OCI-LY7 (cell line): Measurements from ENCODE around the gene EIF3CL. TPM values are rescaled to one million over a fixed set of nuclear protein-coding genes. Genes with fewer than 3 reads are reported as not detected.
"Not testable (repeated sequence)": the region's sequence is repeated elsewhere in the genome, so short reads cannot be mapped to it uniquely, and the experiment has no call there.

Source experiments
- Bru-seq: library from RNA; stranded (reverse); fragments of 400-500 nt; gene quantifications from one replicate; lab custom pipeline; 2021; lab: Mats Ljungman, UMichigan
- BruChase-seq, 2 experiments: library from RNA; stranded (reverse); fragments of 400-500 nt; gene quantifications; one replicate each; lab custom pipeline; 2021; lab: Mats Ljungman, UMichigan
- BruUV-seq: library from RNA; stranded (reverse); fragments of 400-500 nt; replicated peaks from 2 replicates; lab custom pipeline; 2021; lab: Mats Ljungman, UMichigan
- CTCF ChIA-PET: fragments of 300-600 bp; sonication (Branson Sonifier 250); formaldehyde crosslinking; loops from one replicate; lab custom pipeline; 2022; ENCODE audit warnings: antibody characterized with exemption; ENCODE audit not compliant: unreplicated experiment; lab: Charles Lee
- POLR2A ChIA-PET: fragments of 300-600 bp; sonication (Branson Sonifier 250); formaldehyde crosslinking; loops from one replicate; lab custom pipeline; 2022; ENCODE audit warnings: antibody characterized with exemption; lab: Charles Lee
- DNase-seq: peaks from one replicate; pipeline ENCODE4 v3.0.0-alpha.2; 2015; ENCODE audit warnings: low spot score
- H2AFZ ChIP-seq: fragments of 200-600 bp; sonication (generic), shearing (Covaris generic); 2 replicates; pipeline ENCODE4 v1.6.1; 2014; ENCODE audit warnings: mild to moderate bottlenecking, antibody characterized with exemption, low read length, moderate library complexity
- H3K27ac ChIP-seq: fragments of 200-600 bp; sonication (generic); 2 replicates; pipeline ENCODE4 v1.5.1; 2014; ENCODE audit warnings: mixed run types, low read depth, mild to moderate bottlenecking, moderate library complexity, low read length, inconsistent platforms; ENCODE audit not compliant: poor library complexity, severe bottlenecking
- H3K36me3 ChIP-seq: fragments of 200-600 bp; sonication (generic); 2 replicates; pipeline ENCODE4 v1.6.1; 2014; ENCODE audit warnings: mild to moderate bottlenecking, antibody characterized with exemption, low read length, moderate library complexity, mixed read lengths; ENCODE audit not compliant: insufficient read depth
- H3K4me1 ChIP-seq: fragments of 200-600 bp; sonication (generic); 2 replicates; pipeline ENCODE4 v1.5.1; 2014; ENCODE audit warnings: mild to moderate bottlenecking, low read length; ENCODE audit not compliant: insufficient read depth, poor library complexity, severe bottlenecking
- H3K4me2 ChIP-seq: fragments of 200-600 bp; sonication (generic); 2 replicates; pipeline ENCODE4 v1.6.1; 2014; ENCODE audit warnings: mild to moderate bottlenecking, low read length
- H3K4me3 ChIP-seq: fragments of 200-600 bp; sonication (generic); 2 replicates; pipeline ENCODE4 v1.5.1; 2014; ENCODE audit warnings: mild to moderate bottlenecking, low read depth, low read length; ENCODE audit not compliant: poor library complexity, severe bottlenecking
- H3K79me2 ChIP-seq: fragments of 200-600 bp; sonication (generic); 2 replicates; pipeline ENCODE4 v1.6.1; 2016; ENCODE audit warnings: low read depth, mild to moderate bottlenecking, low read length, moderate library complexity, mixed read lengths; ENCODE audit not compliant: insufficient read depth
- H3K9me2 ChIP-seq: fragments of 200-600 bp; sonication (generic); 2 replicates; pipeline ENCODE4 v1.6.1; 2016; ENCODE audit warnings: mild to moderate bottlenecking, low read length, mixed read lengths; ENCODE audit not compliant: insufficient read depth
- H3K9me3 ChIP-seq: fragments of 200-600 bp; sonication (generic); 2 replicates; pipeline ENCODE4 v1.6.1; 2014; ENCODE audit warnings: mild to moderate bottlenecking, mixed run types, low read length, mixed read lengths
- H4K20me1 ChIP-seq: fragments of 200-600 bp; sonication (generic); 2 replicates; pipeline ENCODE4 v1.6.1; 2014; ENCODE audit warnings: mild to moderate bottlenecking, antibody characterized with exemption, low read length, moderate library complexity, mixed read lengths; ENCODE audit not compliant: insufficient read depth
- intact Hi-C: fragments of 100-400 bp; cut with micrococcal nuclease; formaldehyde crosslinking; loops from one replicate; pipeline ENCODE4 v1.10.0; 2022; ENCODE audit not compliant: unreplicated experiment
- long read RNA-seq: library from polyadenylated mRNA; stranded (forward); transcript quantifications from one replicate; pipeline ENCODE4 v2.0.0, GENCODE V29; 2022
- total RNA-seq, 2 experiments: library from RNA; depleted of rRNA in 1 of 2; stranded (reverse); fragments of >200 nt in 1 of 2; shearing (Covaris generic) in 1 of 2; gene quantifications; 2 replicates each; pipeline ENCODE4 v1.2.3, GENCODE V29; 2014 to 2022

Gene EIF3CL, protein sequence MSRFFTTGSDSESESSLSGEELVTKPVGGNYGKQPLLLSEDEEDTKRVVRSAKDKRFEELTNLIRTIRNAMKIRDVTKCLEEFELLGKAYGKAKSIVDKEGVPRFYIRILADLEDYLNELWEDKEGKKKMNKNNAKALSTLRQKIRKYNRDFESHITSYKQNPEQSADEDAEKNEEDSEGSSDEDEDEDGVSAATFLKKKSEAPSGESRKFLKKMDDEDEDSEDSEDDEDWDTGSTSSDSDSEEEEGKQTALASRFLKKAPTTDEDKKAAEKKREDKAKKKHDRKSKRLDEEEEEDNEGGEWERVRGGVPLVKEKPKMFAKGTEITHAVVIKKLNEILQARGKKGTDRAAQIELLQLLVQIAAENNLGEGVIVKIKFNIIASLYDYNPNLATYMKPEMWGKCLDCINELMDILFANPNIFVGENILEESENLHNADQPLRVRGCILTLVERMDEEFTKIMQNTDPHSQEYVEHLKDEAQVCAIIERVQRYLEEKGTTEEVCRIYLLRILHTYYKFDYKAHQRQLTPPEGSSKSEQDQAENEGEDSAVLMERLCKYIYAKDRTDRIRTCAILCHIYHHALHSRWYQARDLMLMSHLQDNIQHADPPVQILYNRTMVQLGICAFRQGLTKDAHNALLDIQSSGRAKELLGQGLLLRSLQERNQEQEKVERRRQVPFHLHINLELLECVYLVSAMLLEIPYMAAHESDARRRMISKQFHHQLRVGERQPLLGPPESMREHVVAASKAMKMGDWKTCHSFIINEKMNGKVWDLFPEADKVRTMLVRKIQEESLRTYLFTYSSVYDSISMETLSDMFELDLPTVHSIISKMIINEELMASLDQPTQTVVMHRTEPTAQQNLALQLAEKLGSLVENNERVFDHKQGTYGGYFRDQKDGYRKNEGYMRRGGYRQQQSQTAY
- total RNA-seq (2014; rRNA removed; shearing (Covaris generic)) (73.3 and 120 TPM in 2 replicates), total RNA-seq (2022) (71.1 and 139 TPM in 2 replicates), Bru-seq, nascent RNA (percentile 51 among the genes with signal in this experiment), BruChase-seq, experiment 1, labeled RNA remaining after a 6-hour chase (percentile 54 among the genes with signal in this experiment), BruChase-seq, experiment 2, labeled RNA remaining after a 2-hour chase (percentile 52 among the genes with signal in this experiment)
- long read RNA-seq, transcript EIF3CL-201 (21 exons, 3,085 nt), result major isoform, 5 of 47 reads
- long read RNA-seq, partial matches to known transcripts, result 35 of 47 reads
- long read RNA-seq, other reads (novel, unspliced or antisense), result 7 of 47 reads

DNA sequence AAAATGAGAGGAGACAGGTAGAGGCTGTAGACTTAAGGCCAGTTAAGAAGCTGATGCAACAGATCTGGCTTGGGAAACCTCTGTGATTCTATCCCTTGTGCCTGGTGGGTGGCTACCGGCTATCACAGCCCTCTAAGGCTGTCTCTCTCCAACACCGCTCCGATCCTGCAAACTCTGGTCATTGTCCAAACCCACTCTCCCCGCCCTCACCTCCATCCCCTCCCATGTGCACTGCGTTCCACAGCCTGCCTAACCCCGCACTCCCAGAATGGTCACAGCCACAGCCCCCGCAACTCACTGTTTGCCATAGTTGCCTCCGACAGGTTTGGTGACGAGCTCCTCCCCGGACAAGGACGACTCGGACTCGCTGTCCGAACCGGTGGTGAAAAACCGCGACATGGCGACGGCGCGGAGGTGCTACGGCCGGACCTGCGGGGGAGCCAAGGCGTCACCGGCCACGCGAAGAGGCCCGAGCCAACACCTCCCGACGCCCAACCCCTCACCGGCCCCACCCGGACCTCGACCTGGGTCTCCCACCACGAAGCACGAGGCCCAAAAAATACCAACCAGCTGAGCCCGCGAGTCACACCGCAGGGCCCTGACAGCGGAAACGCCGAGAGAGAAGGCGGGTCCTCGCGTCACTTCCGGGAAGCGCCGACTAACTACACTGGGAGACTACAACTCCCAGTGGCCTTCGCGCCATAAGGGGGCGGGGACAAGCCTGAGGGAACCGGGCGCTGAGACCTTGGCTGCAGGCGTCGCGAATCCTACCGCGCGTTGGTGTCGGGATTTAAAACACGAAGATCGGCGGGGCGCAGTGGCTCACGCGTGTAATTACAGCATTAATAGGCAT, at the start of gene EIF3CL:
TSS of gene EIF3CL (minus strand) at position 622 of the 853 bp plus-strand sequence. CDS start at position 399, 223 bp downstream.
- H3K4me1 ChIP-seq, CTCF ChIA-PET, POLR2A ChIA-PET: not testable (repeated sequence)

DNA sequence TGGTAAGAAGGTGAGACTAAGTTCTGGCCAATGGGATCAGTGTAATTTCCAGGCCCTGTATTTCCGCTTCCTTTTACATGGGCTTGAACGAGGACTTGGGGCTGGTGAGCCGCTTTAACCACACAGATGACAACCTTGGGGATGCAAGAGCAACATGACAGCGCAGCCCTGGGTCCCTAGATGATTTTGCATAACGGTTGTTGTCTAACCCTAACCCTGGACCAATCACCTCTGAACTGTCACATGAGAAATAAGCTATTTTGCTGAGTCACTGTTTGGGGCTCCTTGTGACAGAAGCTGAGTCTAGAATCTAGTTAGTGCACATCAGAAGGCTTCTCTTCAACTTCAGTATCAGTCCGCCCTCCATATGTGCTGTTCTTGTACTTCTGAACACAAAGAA, 43.4 kb upstream of the EIF3CL start:
- H3K4me2 ChIP-seq, BruUV-seq, H3K4me1 ChIP-seq, POLR2A ChIA-PET, H3K36me3 ChIP-seq, CTCF ChIA-PET, H3K79me2 ChIP-seq, H3K4me3 ChIP-seq, DNase-seq, H3K27ac ChIP-seq, H3K9me2 ChIP-seq, H2AFZ ChIP-seq, H3K9me3 ChIP-seq, H4K20me1 ChIP-seq, intact Hi-C loops: not testable (repeated sequence)

More for the DNA sequence above, at the start of gene EIF3CL:
- peak within 1 kb of the TSS; percentile 39; the same call in 1 of the 2 replicates for H3K4me2 ChIP-seq
- BruUV-seq, H3K36me3 ChIP-seq, DNase-seq, intact Hi-C loops, H3K9me2 ChIP-seq, H3K27ac ChIP-seq, H3K9me3 ChIP-seq, H3K79me2 ChIP-seq, H4K20me1 ChIP-seq, H2AFZ ChIP-seq: not testable (repeated sequence)
- peak within 1 kb of the TSS; percentile 67 for H3K4me3 ChIP-seq

DNA sequence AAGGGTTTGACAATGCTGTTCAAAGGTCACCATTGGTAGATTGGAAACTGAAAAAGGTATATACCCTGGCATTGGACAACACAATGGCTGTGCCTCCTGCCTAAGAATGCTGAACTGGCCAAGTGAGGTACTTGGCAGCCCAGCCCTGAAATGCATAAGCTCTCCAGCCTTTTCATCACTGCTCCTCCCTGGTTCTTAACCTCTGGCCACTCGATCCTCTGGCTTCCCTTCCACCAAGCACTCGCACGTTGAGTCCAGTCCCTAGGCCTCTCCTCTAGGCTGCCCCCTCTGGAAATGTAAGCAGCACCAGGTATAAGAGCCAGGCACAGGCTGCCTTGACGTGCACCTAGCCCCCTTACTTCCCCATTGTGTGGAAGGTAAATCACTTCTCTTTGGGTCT, 42.7 kb upstream of the EIF3CL start:
- H3K27ac ChIP-seq, H3K4me2 ChIP-seq, H2AFZ ChIP-seq, DNase-seq, H3K4me1 ChIP-seq, H3K9me3 ChIP-seq, H3K36me3 ChIP-seq, CTCF ChIA-PET, BruUV-seq, H4K20me1 ChIP-seq, intact Hi-C loops, H3K79me2 ChIP-seq, H3K9me2 ChIP-seq, H3K4me3 ChIP-seq, POLR2A ChIA-PET: not testable (repeated sequence)

DNA sequence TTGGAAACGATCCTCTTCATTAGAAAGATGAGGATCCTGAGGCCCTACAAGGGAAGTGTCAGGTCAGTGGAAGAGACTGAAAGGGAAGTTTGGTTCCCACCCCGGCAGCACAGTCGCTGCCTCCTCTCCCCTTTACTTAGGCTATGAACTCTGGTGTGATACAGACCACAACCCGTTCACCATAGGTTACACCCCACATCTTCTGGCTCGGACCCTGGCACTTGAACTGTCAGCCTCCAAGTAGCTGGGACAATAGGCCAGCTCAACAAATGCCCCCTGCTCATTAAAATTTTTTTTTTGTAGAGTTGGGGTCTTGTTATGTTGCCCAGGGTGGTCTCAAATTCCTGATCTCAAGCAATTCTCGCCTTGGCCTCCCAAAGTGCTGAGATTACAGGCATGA, 40.3 kb upstream of the EIF3CL start:
- H3K4me1 ChIP-seq, H2AFZ ChIP-seq, H3K9me3 ChIP-seq, intact Hi-C loops, H4K20me1 ChIP-seq, H3K27ac ChIP-seq, BruUV-seq, H3K4me2 ChIP-seq, H3K79me2 ChIP-seq, DNase-seq, CTCF ChIA-PET, H3K9me2 ChIP-seq, H3K4me3 ChIP-seq, H3K36me3 ChIP-seq, POLR2A ChIA-PET: not testable (repeated sequence)

DNA sequence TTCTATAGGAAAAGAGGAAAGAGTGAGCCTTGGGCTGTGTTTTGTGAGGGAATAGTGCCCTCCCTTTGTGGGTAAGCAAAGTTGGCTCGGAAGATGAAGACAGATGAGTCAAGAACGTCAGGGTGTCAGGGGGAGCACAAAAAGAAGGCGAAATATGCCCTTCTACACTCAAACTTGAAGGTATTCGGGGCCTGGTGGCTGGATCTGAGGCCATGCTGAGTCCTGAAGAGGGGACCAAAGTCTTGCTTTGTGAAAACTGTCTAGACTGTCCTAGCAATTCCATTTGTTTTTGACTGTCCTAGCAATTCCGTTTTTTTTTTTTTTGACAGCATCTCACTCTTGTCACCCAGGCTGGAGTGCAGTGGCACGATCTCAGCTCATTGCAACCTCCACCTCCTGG, 35.3 kb upstream of the EIF3CL start:
- POLR2A ChIA-PET, H3K9me2 ChIP-seq, H3K4me1 ChIP-seq, H3K4me3 ChIP-seq, BruUV-seq, H4K20me1 ChIP-seq, H3K79me2 ChIP-seq, H2AFZ ChIP-seq, H3K27ac ChIP-seq, DNase-seq, H3K9me3 ChIP-seq, intact Hi-C loops, H3K36me3 ChIP-seq, CTCF ChIA-PET, H3K4me2 ChIP-seq: not testable (repeated sequence)
